ENCODE data around the gene DNAAF3. TPM values are rescaled to one million over a fixed set of nuclear protein-coding genes. Genes with fewer than 3 reads are reported as not detected.

DNAAF3 gene
- polyA plus RNA-seq, 1 donor (not counting 4 experiments of a cell fraction or from before 2014, with no cell fraction given) = 14.3 TPM

DNA sequence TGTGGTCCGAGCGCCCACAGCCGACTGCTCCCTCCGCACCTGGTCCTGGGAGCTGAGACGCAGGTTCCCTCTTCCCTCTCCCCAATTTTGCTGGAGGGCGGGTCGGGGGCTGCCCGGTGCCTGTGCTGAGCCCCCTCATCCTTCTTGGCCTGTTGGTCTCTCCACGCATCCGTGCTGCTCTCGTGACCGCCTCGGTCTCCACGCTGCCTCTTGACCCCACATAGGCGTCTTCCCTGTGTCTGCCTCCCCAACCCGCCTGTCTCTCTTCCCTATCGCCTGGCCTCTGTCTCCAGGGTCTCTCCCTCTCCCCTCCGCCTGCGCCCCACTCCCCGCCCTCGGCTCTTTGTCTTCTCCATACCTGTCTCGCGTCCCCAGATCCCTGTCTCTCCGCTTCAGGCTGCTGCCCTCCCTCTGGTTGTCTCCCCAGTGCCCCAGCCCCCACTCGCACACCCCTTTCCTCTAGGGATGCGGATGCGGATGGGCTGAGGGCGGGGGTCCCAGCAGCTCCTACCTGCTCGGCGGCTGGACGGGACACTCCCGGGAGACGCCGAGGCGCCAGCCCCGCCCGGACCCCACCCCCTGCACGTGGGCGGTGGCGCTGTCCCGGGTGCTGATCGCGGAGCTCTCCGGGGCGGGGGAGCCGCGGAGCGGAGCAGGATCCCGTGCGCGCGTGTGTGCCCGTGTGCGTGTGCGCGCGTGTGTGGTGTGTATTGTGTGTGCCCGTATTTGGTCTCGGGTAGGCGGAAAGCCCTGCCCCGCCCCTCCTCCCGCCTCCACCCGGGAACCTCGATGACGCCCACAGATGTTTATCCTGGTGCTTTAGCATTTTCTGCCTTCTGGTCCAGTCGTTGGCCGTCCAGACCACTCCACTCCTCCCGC is 13.4 kb upstream of the DNAAF3 start, which contains the start of gene SYT5:
TSS of gene SYT5 (minus strand) at position 684 of the 879 bp plus-strand sequence. CDS start 1,248 bp downstream, outside the sequence.
- Histone ChIP-seq H3K4me3 (ENCODE audit: control insufficient read depth in 2 of 3, extremely low read depth in 1 of 3, insufficient read depth in 2 of 3, low read depth in 1 of 3, low read length in 3 of 3) (peak within 1 kb of the TSS; percentile 4 to 54 (median 25)), H2AFZ (ENCODE audit: control insufficient read depth, low read length) (no peak within 1 kb of the TSS), H3K9ac (ENCODE audit: control insufficient read depth, extremely low read depth, insufficient read depth, low read length) (no peak within 1 kb of the TSS), H3K27ac (ENCODE audit: control insufficient read depth, insufficient read depth, low read length) (no peak within 1 kb of the TSS), H3K4me1 (ENCODE audit: control insufficient read depth, extremely low read depth, insufficient read depth, low read length) (peaks cover 7% of the 10 kb centered on the region), H3K4me2 (ENCODE audit: control insufficient read depth, extremely low read depth, insufficient read depth, low read depth, low read length) (peak within 1 kb of the TSS; percentile 65), H3K36me3 (ENCODE audit: control insufficient read depth in 2 of 2, extremely low read depth in 1 of 2, insufficient read depth in 2 of 2, low read length in 2 of 2) (peaks cover 0 to 4% of the 10 kb centered on the region in 2 experiments), H3K79me2 (ENCODE audit: control insufficient read depth, insufficient read depth, low read length) (no peaks in the 10 kb centered on the region), H4K20me1 (ENCODE audit: control insufficient read depth, extremely low read depth, insufficient read depth, low read length) (peaks cover 2% of the 10 kb centered on the region), H3K9me1 (ENCODE audit: control insufficient read depth, extremely low read depth, insufficient read depth, low read length) (no peaks in the 10 kb centered on the region), H3K9me3 (ENCODE audit: control insufficient read depth, low read depth, low read length) (no peaks in the 10 kb centered on the region), H3K27me3 (ENCODE audit: control insufficient read depth, extremely low read depth, insufficient read depth, low read length) (peaks cover 13% of the 10 kb centered on the region)
- FAIRE-seq (no peak), DNase-seq (ENCODE audit: low read depth, low spot score) (no peak)
- dilution Hi-C loops (cut with MboI; ENCODE audit: extremely low pct_ligation_motif_present, low sequenced_read_pairs) = no loop called here
- TF ChIP-seq, protein P1, sequence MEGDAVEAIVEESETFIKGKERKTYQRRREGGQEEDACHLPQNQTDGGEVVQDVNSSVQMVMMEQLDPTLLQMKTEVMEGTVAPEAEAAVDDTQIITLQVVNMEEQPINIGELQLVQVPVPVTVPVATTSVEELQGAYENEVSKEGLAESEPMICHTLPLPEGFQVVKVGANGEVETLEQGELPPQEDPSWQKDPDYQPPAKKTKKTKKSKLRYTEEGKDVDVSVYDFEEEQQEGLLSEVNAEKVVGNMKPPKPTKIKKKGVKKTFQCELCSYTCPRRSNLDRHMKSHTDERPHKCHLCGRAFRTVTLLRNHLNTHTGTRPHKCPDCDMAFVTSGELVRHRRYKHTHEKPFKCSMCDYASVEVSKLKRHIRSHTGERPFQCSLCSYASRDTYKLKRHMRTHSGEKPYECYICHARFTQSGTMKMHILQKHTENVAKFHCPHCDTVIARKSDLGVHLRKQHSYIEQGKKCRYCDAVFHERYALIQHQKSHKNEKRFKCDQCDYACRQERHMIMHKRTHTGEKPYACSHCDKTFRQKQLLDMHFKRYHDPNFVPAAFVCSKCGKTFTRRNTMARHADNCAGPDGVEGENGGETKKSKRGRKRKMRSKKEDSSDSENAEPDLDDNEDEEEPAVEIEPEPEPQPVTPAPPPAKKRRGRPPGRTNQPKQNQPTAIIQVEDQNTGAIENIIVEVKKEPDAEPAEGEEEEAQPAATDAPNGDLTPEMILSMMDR (optimal IDR thresholded peaks at IDR 0.05 in 1 of 3, IDR thresholded peaks at IDR 0.05 in 1 of 3, conservative IDR thresholded peaks at IDR 0.05 in 1 of 3; ENCODE audit: extremely low read depth in 1 of 3, insufficient read depth in 2 of 3, low read length in 3 of 3) = no peak
- no peak for TF ChIP-seq EZH2 (IDR thresholded peaks at IDR 0.05; ENCODE audit: low read length)

DNA sequence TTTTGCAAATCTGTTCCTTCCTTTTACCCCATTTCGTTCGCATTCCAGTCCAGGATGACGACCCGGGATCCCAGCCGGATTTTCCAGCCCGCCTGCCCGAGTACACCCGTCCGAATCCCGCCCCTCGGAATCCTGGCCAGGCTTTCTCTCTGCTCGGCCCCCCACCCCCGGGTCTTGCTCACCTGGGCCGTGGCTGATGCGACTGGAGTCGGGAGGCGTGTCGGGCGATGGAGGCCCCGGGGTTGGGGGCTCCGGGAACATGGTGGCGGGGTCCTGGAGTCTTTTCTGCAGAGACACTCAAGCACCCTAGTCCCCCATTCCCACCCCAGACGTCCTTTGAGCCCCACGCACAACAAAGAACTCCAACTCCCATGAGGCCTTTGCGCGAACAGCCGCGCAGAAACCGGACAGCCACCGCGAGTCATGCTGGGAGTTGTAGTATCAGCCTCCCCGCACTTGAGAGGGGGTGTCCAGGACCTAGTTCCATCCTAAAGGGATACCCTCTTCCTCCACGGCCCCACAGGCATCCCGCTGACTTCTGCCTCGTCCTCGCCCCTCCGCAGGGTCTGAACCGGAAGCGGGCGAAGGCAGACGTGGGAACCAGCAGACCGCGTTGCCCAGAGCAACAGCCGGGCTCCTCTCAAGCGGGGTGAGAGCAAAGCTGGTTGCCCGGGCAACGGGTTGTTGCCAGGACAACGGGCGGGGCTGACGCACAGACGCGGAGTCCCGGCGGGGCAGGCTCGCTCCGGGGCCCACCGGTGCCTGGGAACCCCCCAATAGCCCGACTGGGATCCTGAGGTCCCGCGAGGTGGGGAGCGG is 12.6 kb upstream of the DNAAF3 start:
- H3K9me3 ChIP-seq (ENCODE audit: control insufficient read depth, low read depth, low read length) = no peaks in the 10 kb centered on the region
- no peak overlapping the region for H3K27ac ChIP-seq (ENCODE audit: control insufficient read depth, insufficient read depth, low read length)
- TF ChIP-seq, protein P1 (optimal IDR thresholded peaks at IDR 0.05 in 1 of 3, IDR thresholded peaks at IDR 0.05 in 1 of 3, conservative IDR thresholded peaks at IDR 0.05 in 1 of 3; ENCODE audit: extremely low read depth in 1 of 3, insufficient read depth in 2 of 3, low read length in 3 of 3) = no peak
- TF ChIP-seq EZH2 (IDR thresholded peaks at IDR 0.05; ENCODE audit: low read length) = no peak
- H3K4me1 ChIP-seq (ENCODE audit: control insufficient read depth, extremely low read depth, insufficient read depth, low read length) = peaks cover 7% of the 10 kb centered on the region
- no peak overlapping the region for H3K9ac ChIP-seq (ENCODE audit: control insufficient read depth, extremely low read depth, insufficient read depth, low read length)
- no peaks in the 10 kb centered on the region for H3K9me1 ChIP-seq (ENCODE audit: control insufficient read depth, extremely low read depth, insufficient read depth, low read length)
- H4K20me1 ChIP-seq (ENCODE audit: control insufficient read depth, extremely low read depth, insufficient read depth, low read length) = peaks cover 2% of the 10 kb centered on the region
- H3K4me2 ChIP-seq (ENCODE audit: control insufficient read depth, extremely low read depth, insufficient read depth, low read depth, low read length) = peak overlapping the region; percentile 65
- dilution Hi-C loops (cut with MboI; ENCODE audit: extremely low pct_ligation_motif_present, low sequenced_read_pairs) = no loop called here
- H3K27me3 ChIP-seq (ENCODE audit: control insufficient read depth, extremely low read depth, insufficient read depth, low read length) = peaks cover 13% of the 10 kb centered on the region
- H2AFZ ChIP-seq (ENCODE audit: control insufficient read depth, low read length) = no peak overlapping the region
- FAIRE-seq (peak; percentile 5), DNase-seq (ENCODE audit: low read depth, low spot score) (no peak)
- no peaks in the 10 kb centered on the region for H3K79me2 ChIP-seq (ENCODE audit: control insufficient read depth, insufficient read depth, low read length)
- peak overlapping the region; percentile 4 to 35 (median 14) for H3K4me3 ChIP-seq (ENCODE audit: control insufficient read depth in 2 of 3, extremely low read depth in 1 of 3, insufficient read depth in 2 of 3, low read depth in 1 of 3, low read length in 3 of 3)
- peaks cover 0 to 4% of the 10 kb centered on the region in 2 experiments for H3K36me3 ChIP-seq (ENCODE audit: control insufficient read depth in 2 of 2, extremely low read depth in 1 of 2, insufficient read depth in 2 of 2, low read length in 2 of 2)
